ENCODE measurements around the gene G3BP2. TPM values are rescaled to one million over a fixed set of nuclear protein-coding genes. Genes with fewer than 3 reads are reported as not detected.

Gene G3BP2
- total and polyA plus RNA-seq, 2 experiments from 2014 or later: 103 to 411 TPM

- no peak for TF ChIP-seq REST (IDR thresholded peaks at IDR 0.05; ENCODE audit: unreplicated experiment)
- no peak for TF ChIP-seq ZNF462 (CRISPR knock-in tag; IDR thresholded peaks at IDR 0.05)
- TF ChIP-seq NANOG (IDR thresholded peaks at IDR 0.05; ENCODE audit: borderline replicate concordance): no peak
- no peak for TF ChIP-seq CREB1 (CRISPR knock-in tag; IDR thresholded peaks at IDR 0.05; ENCODE audit: low read depth)
- TF ChIP-seq EZH2 (IDR thresholded peaks at IDR 0.05; ENCODE audit: low read depth, unreplicated experiment): no peak
These were observed 44.0 kb downstream of the G3BP2 start (continued) for GRCh38 chr4:75629239-75629638.

- H3K36me3 Mint-ChIP-seq (ENCODE audit: low read depth): no peaks in the 10 kb centered on the region
- H3K27me3 Mint-ChIP-seq (ENCODE audit: insufficient read depth, low read depth, poor library complexity): no peaks in the 10 kb centered on the region
- TF ChIP-seq ZNF331 (CRISPR knock-in tag; IDR thresholded peaks at IDR 0.05; ENCODE audit: low read depth): no peak
- no peak for TF ChIP-seq ETS1 (IDR thresholded peaks at IDR 0.05)
- TF ChIP-seq NANOG (IDR thresholded peaks at IDR 0.05; ENCODE audit: borderline replicate concordance): no peak
- no peak for TF ChIP-seq CREB1 (CRISPR knock-in tag; IDR thresholded peaks at IDR 0.05; ENCODE audit: low read depth)
- TF ChIP-seq CTCF (conservative IDR thresholded peaks at IDR 0.05; ENCODE audit: low read depth in 2 of 2): no peak
- TF ChIP-seq REST (IDR thresholded peaks at IDR 0.05; ENCODE audit: unreplicated experiment): no peak
These were observed 50.2 kb downstream of the G3BP2 start for GRCh38 chr4:75623026-75623425.

More at GRCh38 chr4:75623026-75623425, 50.2 kb downstream of the G3BP2 start:
- no peak overlapping the region for H3K27ac ChIP-seq (ENCODE audit: low read depth)
- H3K4me2 ChIP-seq: no peak overlapping the region
- no peaks in the 10 kb centered on the region for H3F3A ChIP-seq (replicated peaks; ENCODE audit: low read depth)
- no peaks in the 10 kb centered on the region for H3K79me2 ChIP-seq (replicated peaks; ENCODE audit: insufficient read depth)
- no peak overlapping the region for H2AFZ ChIP-seq
- ATAC-seq: no peak
- no peak for DNase-seq (ENCODE audit: low spot score)
- H3K4me3 ChIP-seq: no peak overlapping the region
- H3K4me3 Mint-ChIP-seq: no peak overlapping the region
- no peaks in the 10 kb centered on the region for H3K9me2 ChIP-seq (ENCODE audit: insufficient read depth)
- no peaks in the 10 kb centered on the region for H4K20me1 ChIP-seq (replicated peaks; ENCODE audit: insufficient read depth)
- no peaks in the 10 kb centered on the region for H3K27me3 ChIP-seq (ENCODE audit: insufficient read depth)
- H3K9me3 Mint-ChIP-seq: no peaks in the 10 kb centered on the region
- H3K4me1 Mint-ChIP-seq: no peaks in the 10 kb centered on the region
- H3K27ac Mint-ChIP-seq: no peak overlapping the region
- no peaks in the 10 kb centered on the region for H3K4me1 ChIP-seq (ENCODE audit: insufficient read depth)
- H3K36me3 ChIP-seq (ENCODE audit: insufficient read depth): no peaks in the 10 kb centered on the region
